ENCODE results near the gene NEK7. TPM values are rescaled to one million over a fixed set of nuclear protein-coding genes. Genes with fewer than 3 reads are reported as not detected.

NEK7 gene
- total and polyA plus RNA-seq, 9 of the 15 experiments (the other 6 are each of a cell fraction or from before 2014, with no cell fraction given), result 8.5 to 37.3 (median 27.7) TPM

DNA sequence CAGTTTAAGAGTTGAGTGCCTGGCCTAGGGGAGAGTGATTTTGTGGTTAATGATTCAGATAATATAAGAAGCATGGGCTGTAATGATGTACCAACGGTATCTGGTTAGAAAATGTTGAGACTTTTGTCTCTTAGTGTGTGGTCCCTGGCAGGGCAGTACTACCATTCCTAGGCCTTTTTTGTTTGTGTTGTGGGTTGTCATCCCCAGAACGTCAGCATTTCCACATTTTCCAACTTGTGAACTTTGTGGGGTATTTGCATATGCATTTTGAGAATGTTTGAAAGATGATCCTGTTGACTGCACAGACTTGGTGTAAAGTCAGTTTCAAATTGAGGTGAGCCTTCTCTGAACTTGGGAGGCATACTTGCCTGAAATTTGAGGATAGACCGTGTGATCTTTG is 11.4 kb downstream of the NEK7 start:
- peak in 1 of 4 experiments; percentile 10 for DNase-seq (ENCODE audit: extremely low read depth in 1 of 4, low spot score in 3 of 4)
- Histone ChIP-seq H3K4me1 (replicated peaks in 1 of 2; ENCODE audit: control insufficient read depth in 2 of 2, insufficient read depth in 2 of 2, low read length in 2 of 2) (peaks cover 0 to 49% of the 10 kb centered on the region in 2 experiments; a peak in 3 of 5 replicates), H3K4me2 (ENCODE audit: insufficient read depth, low read length) (peak overlapping the region; percentile 9; the same call in 1 of the 2 replicates), H3K79me2 (ENCODE audit: control insufficient read depth, insufficient read depth, low read length) (peaks cover 97% of the 10 kb centered on the region), H2AFZ (ENCODE audit: low read depth, low read length) (no peak overlapping the region), H4K20me1 (replicated peaks; ENCODE audit: control insufficient read depth, insufficient read depth, low read length) (peaks cover 21% of the 10 kb centered on the region; the same call in 1 of the 2 replicates), H3K9me3 (replicated peaks; ENCODE audit: control insufficient read depth, insufficient read depth, low read depth, low read length) (no peaks in the 10 kb centered on the region), H3K27me3 (ENCODE audit: control insufficient read depth in 2 of 2, insufficient read depth in 2 of 2, low read length in 2 of 2) (no peaks in the 10 kb centered on the region), H3K9ac (ENCODE audit: insufficient read depth in 1 of 2, low read depth in 2 of 2, low read length in 2 of 2) (peak overlapping the region in 1 of 2 experiments; percentile 15; a peak in 1 of 4 replicates), H3K4me3 (no peak overlapping the region), H3K27ac (ENCODE audit: extremely low read depth, low read depth, low read length) (no peak overlapping the region; the same call in 2 of the 3 replicates), H3K9me1 (ENCODE audit: control insufficient read depth, insufficient read depth, low read length) (no peaks in the 10 kb centered on the region), H3K36me3 (ENCODE audit: control insufficient read depth, insufficient read depth, low read length) (no peaks in the 10 kb centered on the region; the same call in 2 of the 3 replicates)
- in situ Hi-C loops (cut with MboI), result no loop called here
- ATAC-seq, result peak; percentile 15; the same call in 2 of the 3 replicates
- TF ChIP-seq ATF1 (CRISPR knock-in tag; IDR thresholded peaks at IDR 0.05) (no peak), ATF1 (tag; IDR thresholded peaks at IDR 0.05) (no peak), ZKSCAN8 (CRISPR knock-in tag; IDR thresholded peaks at IDR 0.05) (no peak), CBX5 (IDR thresholded peaks at IDR 0.05; ENCODE audit: borderline replicate concordance, low read depth) (no peak), ADNP (tag; IDR thresholded peaks at IDR 0.05) (no peak), SMAD2 (IDR thresholded peaks at IDR 0.05; ENCODE audit: low read depth, low read length) (no peak), ZNF586 (CRISPR knock-in tag; conservative IDR thresholded peaks at IDR 0.05) (no peak), FIP1L1 (IDR thresholded peaks at IDR 0.05; ENCODE audit: low read depth, low read length, poor library complexity, severe bottlenecking) (no peak), WHSC1 (IDR thresholded peaks at IDR 0.05; ENCODE audit: low read length) (no peak), ZBTB49 (CRISPR knock-in tag; IDR thresholded peaks at IDR 0.05; ENCODE audit: borderline replicate concordance) (no peak), ZSCAN32 (CRISPR knock-in tag; IDR thresholded peaks at IDR 0.05) (no peak)
- FAIRE-seq, result no peak
- 25% methylated on average over 3 of the region's 3 CpGs for WGBS (ENCODE audit: insufficient coverage, low coverage, missing lambda C conversion rate)
- CTCF ChIA-PET (ENCODE audit: low intra/inter-chr PET ratio), result no interaction called here
- POLR2A ChIA-PET, result interaction anchor here (1.6 kb wide), 1 partner anchor 12 kb away, joined by 5 read pairs; the partner anchor contains the start of gene NEK7
- intact Hi-C loops (cut with micrococcal nuclease), result loop anchor here (10.0 kb wide), 1 partner anchor 493 kb away; no protein-coding TSS in a partner anchor
- no TSS peak for BruUV-seq (replicated peaks)
